Activated T-cell treated with anti-CD3 and anti-CD28 coated beads, Interleukin-2, amount 50 U/mL, for 1 hour (primary cell): ENCODE data around the gene RHOBTB3.
A peak's percentile ranks its signal among the peaks of the same experiment; 100 is the strongest.
"Not testable (repeated sequence)": the region's sequence is repeated elsewhere in the genome, so short reads cannot be mapped to it uniquely, and the experiment has no call there.

Experiments
- DNase-seq: peaks from one replicate; pipeline ENCODE4 v3.0.0-alpha.2; 2020

The RHOBTB3 gene, protein sequence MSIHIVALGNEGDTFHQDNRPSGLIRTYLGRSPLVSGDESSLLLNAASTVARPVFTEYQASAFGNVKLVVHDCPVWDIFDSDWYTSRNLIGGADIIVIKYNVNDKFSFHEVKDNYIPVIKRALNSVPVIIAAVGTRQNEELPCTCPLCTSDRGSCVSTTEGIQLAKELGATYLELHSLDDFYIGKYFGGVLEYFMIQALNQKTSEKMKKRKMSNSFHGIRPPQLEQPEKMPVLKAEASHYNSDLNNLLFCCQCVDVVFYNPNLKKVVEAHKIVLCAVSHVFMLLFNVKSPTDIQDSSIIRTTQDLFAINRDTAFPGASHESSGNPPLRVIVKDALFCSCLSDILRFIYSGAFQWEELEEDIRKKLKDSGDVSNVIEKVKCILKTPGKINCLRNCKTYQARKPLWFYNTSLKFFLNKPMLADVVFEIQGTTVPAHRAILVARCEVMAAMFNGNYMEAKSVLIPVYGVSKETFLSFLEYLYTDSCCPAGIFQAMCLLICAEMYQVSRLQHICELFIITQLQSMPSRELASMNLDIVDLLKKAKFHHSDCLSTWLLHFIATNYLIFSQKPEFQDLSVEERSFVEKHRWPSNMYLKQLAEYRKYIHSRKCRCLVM

DNA sequence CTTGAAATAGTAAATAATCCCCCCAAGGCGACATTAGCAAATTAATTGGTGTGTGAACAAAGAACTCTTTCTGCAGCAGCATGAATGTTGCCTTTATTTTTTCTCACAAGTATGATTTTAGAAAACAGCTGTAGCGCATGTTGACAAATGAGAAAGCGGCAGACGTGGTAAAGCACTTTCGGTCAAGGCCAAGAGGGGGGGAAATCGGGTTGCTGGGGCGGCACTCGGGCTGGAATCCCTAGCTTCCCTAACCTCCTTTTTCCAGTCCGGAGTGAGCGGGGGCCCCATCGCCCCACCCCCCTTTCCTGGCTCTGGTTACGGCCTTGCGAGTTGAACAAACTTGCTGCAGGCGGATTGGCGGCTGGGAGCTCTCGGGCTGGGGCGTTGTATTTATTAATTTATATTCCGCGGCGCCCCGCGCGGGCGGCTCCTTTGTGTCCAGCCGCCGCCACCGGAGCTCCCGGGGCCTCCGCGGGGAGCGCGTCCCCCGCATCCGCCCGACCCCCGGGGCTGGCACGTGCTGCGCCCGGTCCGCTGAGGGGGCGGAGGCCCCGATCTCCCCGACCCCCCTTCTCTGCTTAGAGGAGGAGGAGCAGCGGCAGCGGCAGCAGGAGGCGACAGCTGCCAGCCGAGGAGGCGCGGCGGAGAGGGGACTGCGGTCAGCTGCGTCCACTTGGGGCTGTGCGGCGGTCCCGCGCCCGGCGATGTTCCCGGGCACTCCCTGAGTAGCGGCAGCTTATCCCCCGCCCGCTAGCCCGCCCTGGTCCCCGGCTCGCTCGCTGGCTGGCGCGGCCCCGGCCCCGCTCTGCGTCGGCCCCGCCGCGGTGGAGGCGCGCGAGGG is at the start of gene RHOBTB3:
Gene RHOBTB3 (plus strand): TSS at position 607 of the 841 bp plus-strand sequence. CDS start 347 bp downstream, outside the sequence.
- DNase-seq, result peak; percentile 54

DNA sequence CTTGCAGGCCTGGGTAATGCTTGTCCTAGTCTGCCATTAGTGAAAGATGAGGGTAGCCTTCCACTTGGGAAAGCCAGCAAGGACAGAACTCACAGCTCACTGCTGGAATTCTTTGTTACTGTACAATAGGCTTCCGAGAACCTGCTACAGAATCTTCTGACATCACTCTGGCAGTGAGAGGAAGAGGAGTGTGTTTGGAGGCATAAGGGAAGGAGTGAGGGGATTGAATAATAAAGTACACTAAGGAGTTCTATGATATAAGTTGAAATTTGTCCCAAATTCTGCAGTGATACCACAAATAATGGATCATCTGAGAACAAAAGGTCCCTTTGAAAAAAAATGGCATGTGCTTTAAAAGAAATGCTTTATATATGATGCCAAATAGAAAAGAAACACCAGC is 48.2 kb upstream of the RHOBTB3 start, which contains the start of gene SPATA9:
Gene SPATA9 (minus strand): TSS at position 101 of the 400 bp plus-strand sequence. CDS start 137 bp downstream, outside the sequence.
- no peak for DNase-seq

DNA sequence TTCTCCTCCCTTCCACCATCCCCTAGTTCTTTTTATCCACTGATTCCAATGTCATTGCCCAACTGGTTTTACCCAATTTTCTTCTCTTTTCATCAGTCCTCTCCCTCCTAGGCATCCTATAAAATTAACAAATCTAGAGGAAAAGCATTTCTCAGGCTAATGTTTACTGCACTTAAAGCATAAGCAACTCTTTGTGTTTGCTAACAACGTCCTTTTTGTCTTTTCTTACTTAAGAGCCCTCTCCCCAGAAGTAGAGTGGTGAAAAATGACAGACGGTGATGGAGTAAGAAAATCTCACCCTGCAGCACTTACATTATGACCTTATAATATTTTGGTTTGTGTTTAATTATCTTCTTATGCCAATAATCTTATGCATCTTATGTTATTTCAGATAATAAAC is 46.8 kb upstream of the RHOBTB3 start:
- DNase-seq, result no peak

DNA sequence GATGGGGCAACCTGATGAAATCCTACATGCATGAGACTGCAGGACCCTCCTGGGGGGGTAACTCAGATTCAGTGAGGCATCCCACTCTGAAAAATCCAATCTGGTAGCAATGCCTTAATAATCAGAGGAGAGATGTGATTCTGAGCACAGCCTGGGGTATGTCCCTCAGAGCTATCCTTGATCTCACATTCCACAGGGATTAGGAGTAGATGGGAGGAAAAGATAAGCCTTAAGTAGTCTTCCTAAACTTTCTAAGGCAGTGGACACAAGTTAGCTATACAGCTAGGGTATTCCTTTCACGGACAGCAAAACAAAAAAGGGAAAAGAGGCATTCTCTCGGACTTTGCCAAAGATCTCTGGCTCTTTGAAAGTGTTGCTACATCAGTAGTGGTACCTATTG is 44.5 kb upstream of the RHOBTB3 start:
- DNase-seq, result no peak

DNA sequence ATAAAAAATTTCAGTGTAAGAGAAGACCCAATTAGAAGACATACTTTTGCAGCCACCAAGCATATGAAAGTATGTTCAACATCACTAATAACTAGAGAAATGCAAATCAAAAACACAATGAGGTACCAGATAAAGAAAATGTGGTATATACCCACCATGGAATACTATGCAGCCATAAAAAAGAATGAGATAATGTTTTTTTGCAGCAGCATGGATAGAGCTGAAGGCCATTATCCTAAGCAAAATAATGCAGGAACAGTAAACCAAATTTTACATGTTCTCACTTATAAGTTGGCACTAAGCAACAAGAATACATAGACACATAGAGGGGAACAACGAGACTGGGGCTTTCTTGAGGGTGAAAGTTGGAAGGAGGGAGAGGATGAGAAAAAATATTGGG is 41.5 kb upstream of the RHOBTB3 start:
- no peak for DNase-seq

DNA sequence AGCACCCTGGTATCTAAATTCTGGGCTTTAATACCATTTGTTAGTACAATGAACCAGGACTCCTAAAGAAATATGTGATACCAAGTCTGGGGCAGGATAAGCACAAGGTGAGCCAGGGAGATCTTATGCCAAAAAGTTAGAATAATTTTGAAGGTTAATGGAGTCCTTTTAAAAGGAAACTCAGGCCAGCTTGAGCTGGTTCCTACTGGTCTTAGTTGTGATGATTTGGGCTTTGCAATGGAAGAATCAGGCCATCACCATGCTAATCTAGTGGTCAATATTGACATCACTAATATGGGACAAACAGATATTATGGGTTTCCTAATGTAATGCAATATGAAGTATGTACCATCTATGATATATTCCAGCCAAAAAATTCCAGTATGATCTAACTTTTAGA is 40.8 kb upstream of the RHOBTB3 start:
- no peak for DNase-seq

DNA sequence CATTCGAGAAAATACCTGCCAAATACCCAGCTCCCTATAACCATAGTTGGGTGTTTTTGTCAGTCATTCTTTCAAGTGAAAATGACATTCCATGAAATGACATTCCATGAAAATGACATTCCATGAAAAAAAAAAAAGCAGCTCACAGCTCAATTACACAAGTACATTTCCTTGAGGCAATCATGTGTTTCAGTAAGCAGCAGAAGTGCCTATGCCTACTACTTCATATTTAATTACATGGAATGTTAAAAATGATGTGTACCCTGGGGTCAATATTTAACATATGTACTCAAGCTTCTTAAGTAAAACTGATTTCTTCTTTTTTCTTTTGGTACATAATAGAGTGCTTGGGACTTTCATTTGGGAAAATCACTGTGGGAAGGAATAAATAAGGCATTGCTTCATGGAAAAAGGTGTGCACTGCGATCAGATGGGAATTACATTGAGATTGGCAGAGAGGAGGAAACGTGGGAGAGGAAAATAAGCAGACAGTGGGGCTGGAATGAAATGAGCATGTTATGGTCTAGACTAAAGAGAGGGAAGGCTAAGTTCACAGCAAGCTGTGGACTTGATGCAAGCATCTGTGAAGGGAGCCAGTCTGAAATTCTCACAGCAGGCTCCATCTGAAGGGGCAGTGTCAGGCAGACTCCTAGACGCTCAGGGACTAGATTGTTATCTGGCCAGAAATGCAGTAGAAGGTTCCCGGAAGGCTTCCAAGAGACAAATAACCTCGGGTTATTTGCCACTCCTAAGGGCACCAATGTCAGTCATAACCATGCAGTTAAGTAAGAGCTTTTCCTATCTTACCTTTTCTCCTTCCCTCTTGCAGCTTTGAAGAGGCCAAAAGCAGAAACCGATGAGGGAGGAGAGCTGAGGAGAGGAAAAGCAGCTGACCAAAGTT is 33.1 kb upstream of the RHOBTB3 start:
- DNase-seq, result no peak

DNA sequence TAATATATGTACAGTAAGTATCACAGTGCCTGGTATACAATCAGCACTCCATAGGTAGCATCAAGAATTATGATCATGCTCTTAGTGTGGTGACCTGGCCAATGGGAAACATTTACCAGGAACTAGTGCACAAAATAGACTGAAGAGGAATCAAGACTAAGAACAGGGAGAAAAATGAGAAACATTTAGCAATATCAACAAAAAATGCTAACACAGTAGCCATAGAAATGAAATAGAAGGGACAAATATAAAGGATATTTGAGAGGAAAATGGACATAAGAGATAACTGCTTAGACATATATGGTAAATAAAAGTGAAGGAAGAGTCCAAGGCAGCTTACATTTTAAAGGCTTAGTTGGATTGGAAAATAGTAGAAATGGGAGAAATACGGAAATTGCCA is 31.8 kb upstream of the RHOBTB3 start:
- no peak for DNase-seq

DNA sequence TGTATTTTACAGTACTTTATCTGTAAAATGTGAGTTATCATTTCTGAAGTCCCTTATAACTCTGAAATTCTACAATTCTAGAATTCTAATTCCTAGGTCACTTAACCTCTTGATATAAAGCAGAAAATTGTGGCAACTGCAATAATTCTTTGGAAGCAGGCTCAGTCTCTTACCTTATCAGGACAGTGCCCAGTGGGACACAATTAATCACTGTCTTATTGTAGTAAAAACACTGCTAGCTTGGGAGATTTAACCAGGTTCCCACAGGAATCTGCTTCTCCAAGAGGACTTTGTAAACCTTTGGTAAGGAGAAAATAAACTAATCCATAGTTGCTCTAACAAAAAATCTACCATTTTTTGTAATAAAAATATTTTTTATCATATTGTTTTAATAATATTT is 30.1 kb upstream of the RHOBTB3 start:
- no peak for DNase-seq

DNA sequence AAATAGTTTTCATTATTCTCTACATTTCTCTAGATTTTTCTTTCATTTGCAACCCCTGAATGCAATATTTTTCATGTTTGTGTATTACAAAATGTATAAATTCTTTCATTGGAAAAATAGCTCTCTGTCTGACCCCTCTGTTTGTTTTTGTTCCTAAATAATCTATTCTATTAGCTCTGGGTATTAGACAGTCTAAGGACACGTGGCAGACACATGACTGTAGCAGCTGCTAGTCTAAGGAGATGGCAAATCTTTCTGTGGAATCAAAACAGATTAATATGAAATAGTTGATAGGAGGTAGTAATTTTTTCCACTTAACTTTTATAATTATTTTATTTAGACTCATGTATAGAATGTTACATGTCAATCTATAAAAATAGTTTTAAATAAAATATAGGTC is 27.0 kb upstream of the RHOBTB3 start:
- DNase-seq, result no peak

DNA sequence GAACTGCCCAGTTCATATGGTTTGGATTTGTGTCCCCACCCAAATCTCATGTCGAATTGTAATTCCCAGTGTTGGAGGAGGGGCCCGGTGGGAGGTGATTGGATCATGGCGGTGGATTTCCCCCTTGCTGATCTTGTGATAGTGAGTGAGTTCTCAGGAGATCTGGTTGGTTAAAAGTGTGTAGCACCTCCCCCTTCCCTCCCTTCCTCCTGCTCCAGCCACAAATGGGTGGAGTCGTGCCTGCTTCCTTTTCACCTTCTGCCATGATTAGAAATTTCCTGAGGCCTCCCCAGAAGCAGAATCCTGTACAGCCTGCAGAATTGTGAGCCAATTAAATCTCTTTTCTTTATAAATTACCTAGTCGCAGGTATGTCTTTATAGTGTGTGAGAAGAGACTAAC is 24.9 kb upstream of the RHOBTB3 start:
- not testable (repeated sequence) for DNase-seq

DNA sequence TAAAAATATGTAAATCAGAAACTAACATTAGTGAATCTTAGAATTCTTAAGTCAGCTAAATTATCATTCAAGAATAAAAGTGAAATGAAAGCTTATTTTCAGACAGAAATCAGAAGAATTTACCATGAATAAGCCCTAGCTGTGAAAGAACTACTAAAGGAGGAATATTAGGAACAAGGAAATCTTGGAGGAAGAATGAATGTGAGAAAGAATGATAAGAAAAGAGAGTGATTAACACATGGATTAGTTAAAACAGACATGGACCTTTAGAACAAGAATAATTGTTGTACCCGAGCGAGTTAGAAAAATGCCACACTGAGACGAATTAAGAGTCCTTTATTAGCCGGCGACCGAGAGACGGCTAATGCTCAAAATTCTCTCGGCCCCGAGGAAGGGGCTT is 24.1 kb upstream of the RHOBTB3 start:
- no peak for DNase-seq

DNA sequence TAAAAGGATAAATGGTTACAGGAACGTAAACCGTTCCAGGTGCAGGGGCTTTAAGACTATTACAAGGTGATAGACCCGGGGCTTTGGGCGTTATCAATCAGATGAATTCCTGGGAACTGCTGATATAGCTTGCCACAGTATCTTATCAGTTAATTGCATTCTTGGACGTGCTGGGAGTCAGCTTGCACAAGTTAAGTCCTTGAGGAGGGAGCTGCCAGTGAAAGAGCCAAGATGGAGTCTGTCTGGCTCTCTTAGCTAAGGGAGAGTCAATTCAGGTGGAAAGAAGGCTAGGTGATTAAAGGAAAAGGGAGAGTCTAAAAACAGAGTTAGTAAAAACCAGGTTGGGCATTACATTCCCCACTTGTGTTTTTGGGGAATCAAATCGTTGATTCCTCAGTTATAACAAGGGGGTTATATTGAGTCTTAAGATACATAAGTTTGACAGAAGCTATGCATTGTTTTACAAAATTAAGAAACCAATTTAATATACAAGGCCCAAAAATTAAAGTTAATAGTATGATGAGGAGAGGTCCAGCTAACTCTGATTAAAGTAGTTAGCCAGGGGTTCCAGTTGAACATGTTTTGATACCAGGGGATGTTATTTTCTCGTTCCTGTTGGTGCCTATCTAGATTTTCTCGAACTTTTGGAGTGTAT is 23.5 kb upstream of the RHOBTB3 start:
- DNase-seq, result not testable (repeated sequence)

DNA sequence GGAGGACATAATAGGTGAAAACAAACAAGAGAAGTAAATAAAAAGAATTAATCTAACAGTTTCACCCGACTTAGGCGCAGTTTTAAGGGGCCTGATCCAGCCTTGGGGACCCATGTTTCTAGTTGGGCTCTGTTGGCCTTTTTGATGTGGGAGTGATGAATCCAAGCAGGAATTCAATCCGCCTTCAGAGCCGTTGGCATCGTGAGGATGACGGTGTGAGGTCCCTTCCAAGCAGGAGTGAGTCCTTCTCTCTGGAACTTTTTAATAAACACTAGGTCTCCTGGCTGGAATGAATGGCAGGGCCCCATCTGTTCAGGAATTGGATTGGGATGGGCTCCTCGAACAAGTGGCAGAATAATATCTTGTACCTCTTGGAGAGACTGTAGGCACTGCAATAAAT is 22.3 kb upstream of the RHOBTB3 start:
- no peak for DNase-seq

DNA sequence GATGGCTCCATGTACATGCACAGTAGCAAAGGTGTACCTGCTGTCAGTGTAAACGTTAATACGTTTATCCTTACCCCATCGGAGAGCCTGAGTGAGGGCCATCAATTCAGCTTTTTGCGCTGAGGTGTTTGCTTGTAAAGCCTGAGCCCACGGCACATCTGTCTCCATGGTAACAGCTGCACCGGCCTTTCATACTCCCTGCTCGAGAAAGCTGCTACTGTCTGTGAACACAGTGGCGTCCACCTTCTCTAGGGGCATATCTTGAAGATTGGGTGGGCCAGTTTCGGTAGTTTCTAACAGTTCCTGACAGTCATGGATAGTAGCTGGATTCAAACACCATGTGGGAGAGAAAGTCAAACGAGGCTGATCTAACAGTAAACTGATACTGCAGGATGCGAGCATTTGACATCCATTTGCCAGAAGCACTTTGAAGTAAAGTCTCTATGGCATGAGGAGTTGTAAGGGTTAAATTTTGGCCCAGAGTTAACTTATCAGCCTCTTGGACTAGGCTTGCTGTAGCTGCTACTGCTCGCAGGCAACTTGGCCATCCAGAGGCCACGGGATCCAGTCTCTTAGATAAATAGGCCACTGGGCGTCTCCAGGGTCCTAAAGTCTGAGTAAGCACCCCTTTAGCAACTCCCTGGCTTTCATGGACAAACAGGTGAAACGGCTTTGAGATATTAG is 21.0 kb upstream of the RHOBTB3 start:
- no peak for DNase-seq

DNA sequence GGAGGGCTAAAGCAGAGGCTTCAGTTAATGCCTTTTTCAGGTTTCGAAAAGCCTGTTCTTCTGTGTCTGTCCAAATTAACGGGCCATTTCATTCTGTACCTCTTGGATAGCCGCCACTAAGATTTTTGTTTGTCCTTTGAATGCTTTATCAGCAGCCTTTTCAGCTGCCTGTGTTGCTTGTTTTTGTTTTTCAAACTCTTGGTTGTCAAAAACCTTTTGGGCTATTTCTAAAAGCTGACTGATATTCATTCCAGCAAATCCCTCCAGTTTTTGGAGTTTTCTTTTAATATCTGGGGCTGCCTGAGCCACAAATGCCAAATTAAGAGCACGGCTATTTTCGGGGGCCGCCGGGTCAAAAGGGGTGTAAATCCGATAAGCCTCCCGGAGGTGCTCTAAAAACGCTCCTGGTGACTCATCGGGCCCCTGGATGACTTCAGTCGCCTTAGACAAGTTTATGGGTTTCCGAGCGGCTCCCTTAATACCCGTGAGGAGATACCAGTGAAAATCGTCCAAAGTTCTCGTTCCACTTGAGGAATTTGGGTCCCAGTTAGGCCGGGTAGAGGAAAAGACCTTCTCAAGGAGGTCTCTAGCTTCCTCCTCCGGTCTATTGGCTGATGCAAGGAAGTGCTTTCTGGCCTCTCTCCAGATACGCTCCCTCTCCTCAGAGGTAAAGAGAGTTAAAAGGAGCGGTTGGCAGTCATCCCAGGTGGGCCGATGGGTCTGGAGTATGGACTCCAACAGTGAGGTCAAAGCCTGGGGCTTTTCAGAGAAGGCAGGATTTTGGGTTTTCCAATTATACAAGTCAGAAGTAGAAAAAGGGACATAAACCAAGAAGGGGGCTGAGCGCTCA is 20.3 kb upstream of the RHOBTB3 start:
- not testable (repeated sequence) for DNase-seq

DNA sequence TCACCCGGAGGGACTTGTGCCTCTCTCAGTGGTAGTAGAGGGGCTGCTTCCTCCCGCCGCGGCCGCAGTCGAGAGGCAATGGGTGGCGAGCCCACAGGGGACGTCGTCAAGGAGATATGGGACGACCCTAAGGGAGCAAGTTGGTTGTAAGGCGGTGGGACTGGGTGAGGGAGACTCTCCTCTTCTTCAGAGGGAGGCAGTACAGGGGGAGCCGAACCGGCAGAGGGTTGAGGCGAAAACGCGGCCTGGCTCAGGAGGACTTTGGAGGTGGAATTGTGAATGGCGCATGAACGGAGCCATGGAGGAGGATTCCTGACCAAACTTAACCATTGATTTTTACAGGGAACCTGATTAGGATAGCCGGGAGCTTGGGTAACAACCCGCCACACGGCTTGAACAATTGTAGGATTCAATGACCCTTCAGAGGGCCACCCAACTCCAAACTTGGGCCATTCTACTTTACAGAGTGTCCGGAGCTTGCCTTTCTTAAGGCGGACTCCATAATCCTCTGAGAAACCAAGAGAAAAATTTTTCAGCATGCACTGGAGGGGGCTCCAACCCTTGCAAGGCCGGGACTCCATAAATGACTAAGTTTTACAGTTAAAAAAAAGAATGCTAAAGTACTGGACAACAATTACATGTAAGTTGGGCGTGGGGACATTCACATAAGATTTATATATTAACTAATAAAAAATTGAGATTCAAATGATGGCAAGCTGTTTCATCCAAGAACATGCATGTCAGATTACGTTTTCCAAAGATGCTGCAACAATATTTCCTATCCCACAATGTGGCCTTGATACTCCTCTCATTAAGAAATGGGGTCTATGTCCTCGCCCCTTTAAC is 19.4 kb upstream of the RHOBTB3 start:
- no peak for DNase-seq

DNA sequence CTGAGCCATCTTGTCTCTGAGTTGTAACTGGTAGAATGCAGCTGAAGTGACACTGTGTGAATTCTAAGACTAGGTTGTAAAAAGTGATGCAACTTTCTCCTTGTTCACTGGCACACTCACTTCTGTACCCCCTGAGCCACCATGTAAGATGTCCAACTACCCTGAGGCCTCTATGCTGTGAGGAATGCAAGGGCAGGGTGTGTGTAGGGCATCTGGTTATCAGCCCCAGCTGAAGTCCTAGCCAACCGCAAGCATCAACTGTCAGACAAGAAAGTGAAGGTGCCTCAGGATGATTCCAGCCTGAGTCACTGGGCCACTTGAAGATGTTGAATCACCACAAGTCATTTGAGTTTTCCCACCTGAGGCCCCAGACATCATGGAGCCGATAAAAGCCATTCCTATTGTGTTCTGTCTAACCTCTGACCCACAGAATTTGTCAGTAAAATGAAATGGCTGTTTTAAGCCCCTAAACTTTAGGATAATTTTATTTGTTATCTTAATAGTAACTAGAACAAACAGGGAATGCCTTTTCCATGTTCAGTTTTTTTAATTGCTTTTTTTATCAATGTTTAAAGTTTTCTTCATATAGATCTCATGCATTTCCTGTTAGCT is 18.7 kb upstream of the RHOBTB3 start:
- no peak for DNase-seq

DNA sequence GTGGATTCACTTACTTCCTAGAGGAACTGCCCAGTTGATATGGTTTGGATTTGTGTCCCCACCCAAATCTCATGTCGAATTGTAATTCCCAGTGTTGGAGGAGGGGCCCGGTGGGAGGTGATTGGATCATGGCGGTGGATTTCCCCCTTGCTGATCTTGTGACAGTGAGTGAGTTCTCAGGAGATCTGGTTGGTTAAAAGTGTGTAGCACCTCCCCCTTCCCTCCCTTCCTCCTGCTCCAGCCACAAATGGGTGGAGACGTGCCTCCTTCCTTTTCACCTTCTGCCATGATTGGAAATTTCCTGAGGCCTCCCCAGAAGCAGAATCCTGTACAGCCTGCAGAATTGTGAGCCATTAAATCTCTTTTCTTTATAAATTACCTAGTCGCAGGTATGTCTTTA is 17.9 kb upstream of the RHOBTB3 start:
- DNase-seq, result not testable (repeated sequence)
